ENCODE measurements around the gene IL18.
A peak's percentile ranks its signal among the peaks of the same experiment; 100 is the strongest.
"Not testable (repeated sequence)": the region's sequence is repeated elsewhere in the genome, so short reads cannot be mapped to it uniquely, and the experiment has no call there.

The IL18 gene

GRCh38 chr11:112163875-112164685 is at the start of gene IL18:
Gene IL18 (minus strand): TSS chr11:112164094. CDS start chr11:112155053, 9,041 bp downstream.
- DNase-seq (ENCODE audit: low read depth in 2 of 2, low spot score in 1 of 2) = no peak

GRCh38 chr11:112212710-112213109 is 48.8 kb upstream of the IL18 start:
- DNase-seq (ENCODE audit: low read depth in 2 of 2, low spot score in 1 of 2) = no peak

GRCh38 chr11:112212290-112212689 is 48.4 kb upstream of the IL18 start:
- DNase-seq (ENCODE audit: low read depth in 2 of 2, low spot score in 1 of 2) = no peak

GRCh38 chr11:112211536-112211935 is 47.6 kb upstream of the IL18 start:
- no peak for DNase-seq (ENCODE audit: low read depth in 2 of 2, low spot score in 1 of 2)

GRCh38 chr11:112210890-112211289 is 47.0 kb upstream of the IL18 start:
- no peak for DNase-seq (ENCODE audit: low read depth in 2 of 2, low spot score in 1 of 2)

- DNase-seq (ENCODE audit: low read depth in 2 of 2, low spot score in 1 of 2) = no peak
These were observed 42.2 kb upstream of the IL18 start for GRCh38 chr11:112206071-112206470.

- DNase-seq (ENCODE audit: low read depth in 2 of 2, low spot score in 1 of 2) = no peak
These were observed 36.4 kb upstream of the IL18 start for GRCh38 chr11:112200252-112200651.

- not testable (repeated sequence) for DNase-seq (ENCODE audit: low read depth in 2 of 2, low spot score in 1 of 2)
These were observed 35.2 kb upstream of the IL18 start for GRCh38 chr11:112199101-112199500.

- no peak for DNase-seq (ENCODE audit: low read depth in 2 of 2, low spot score in 1 of 2)
These were observed 32.7 kb upstream of the IL18 start for GRCh38 chr11:112196519-112197087.

GRCh38 chr11:112195951-112196351 is 32.1 kb upstream of the IL18 start:
- DNase-seq (ENCODE audit: low read depth in 2 of 2, low spot score in 1 of 2) = no peak

GRCh38 chr11:112195113-112195512 is 31.2 kb upstream of the IL18 start:
- DNase-seq (ENCODE audit: low read depth in 2 of 2, low spot score in 1 of 2) = not testable (repeated sequence)

GRCh38 chr11:112186304-112186703 is 22.4 kb upstream of the IL18 start:
- no peak for DNase-seq (ENCODE audit: low read depth in 2 of 2, low spot score in 1 of 2)

- DNase-seq (ENCODE audit: low read depth in 2 of 2, low spot score in 1 of 2) = no peak
These were observed 22.0 kb upstream of the IL18 start for GRCh38 chr11:112185883-112186282.

GRCh38 chr11:112182867-112183266 is 19.0 kb upstream of the IL18 start:
- DNase-seq (ENCODE audit: low read depth in 2 of 2, low spot score in 1 of 2) = no peak

GRCh38 chr11:112179601-112180000 is 15.7 kb upstream of the IL18 start:
- no peak for DNase-seq (ENCODE audit: low read depth in 2 of 2, low spot score in 1 of 2)

- no peak for DNase-seq (ENCODE audit: low read depth in 2 of 2, low spot score in 1 of 2)
These were observed 15.0 kb upstream of the IL18 start for GRCh38 chr11:112178936-112179335.

- DNase-seq (ENCODE audit: low read depth in 2 of 2, low spot score in 1 of 2) = no peak
These were observed 14.5 kb upstream of the IL18 start for GRCh38 chr11:112178428-112178827.

GRCh38 chr11:112177589-112177988 is 13.7 kb upstream of the IL18 start:
- DNase-seq (ENCODE audit: low read depth in 2 of 2, low spot score in 1 of 2) = no peak

- no peak for DNase-seq (ENCODE audit: low read depth in 2 of 2, low spot score in 1 of 2)
These were observed 12.2 kb upstream of the IL18 start for GRCh38 chr11:112176077-112176476.

GRCh38 chr11:112175599-112175952 is 11.7 kb upstream of the IL18 start:
- DNase-seq (ENCODE audit: low read depth in 2 of 2, low spot score in 1 of 2) = no peak

- DNase-seq (ENCODE audit: low read depth in 2 of 2, low spot score in 1 of 2) = peak; percentile 11 to 12
These were observed 11.1 kb upstream of the IL18 start, which contains the start of gene BCO2 for GRCh38 chr11:112174789-112175598. Gene BCO2 (plus strand): TSS chr11:112175512. CDS start chr11:112175602, 90 bp downstream.

GRCh38 chr11:112173152-112173551 is 9.3 kb upstream of the IL18 start:
- no peak for DNase-seq (ENCODE audit: low read depth in 2 of 2, low spot score in 1 of 2)
